Activated T-cell treated with anti-CD3 and anti-CD28 coated beads, Interleukin-2, amount 50 U/mL, for 24 hours (primary cell): Measurements from ENCODE around the gene GJB2.

ENCODE experiments used
- DNase-seq: peaks from one replicate; pipeline ENCODE4 v3.0.0-alpha.2; 2020
- H3K27ac Mint-ChIP-seq: 2 replicates; pipeline ENCODE4 v1.8.0; 2020; ENCODE audit warnings: mild to moderate bottlenecking, mixed read lengths
- H3K27me3 Mint-ChIP-seq: 2 replicates; pipeline ENCODE4 v1.8.0; 2020; ENCODE audit warnings: mixed read lengths
- H3K36me3 Mint-ChIP-seq: 2 replicates; pipeline ENCODE4 v1.8.0; 2020; ENCODE audit warnings: low read depth, mixed read lengths
- H3K4me1 Mint-ChIP-seq: 2 replicates; pipeline ENCODE4 v1.8.0; 2020; ENCODE audit warnings: low read depth, mixed read lengths
- H3K4me3 Mint-ChIP-seq: 2 replicates; pipeline ENCODE4 v1.8.0; 2020; ENCODE audit warnings: mild to moderate bottlenecking, moderate library complexity, mixed read lengths
- H3K9me3 Mint-ChIP-seq: 2 replicates; pipeline ENCODE4 v1.8.0; 2020; ENCODE audit warnings: mixed read lengths

The GJB2 gene

GRCh38 chr13:20144141-20144850 lies 48.4 kb downstream of the GJB2 start:
- H3K36me3 Mint-ChIP-seq, result no peaks in the 10 kb centered on the region
- peaks cover 64% of the 10 kb centered on the region for H3K27me3 Mint-ChIP-seq
- peaks cover 1% of the 10 kb centered on the region for H3K4me1 Mint-ChIP-seq
- H3K27ac Mint-ChIP-seq, result no peak overlapping the region
- H3K9me3 Mint-ChIP-seq, result no peaks in the 10 kb centered on the region
- no peak for DNase-seq
- H3K4me3 Mint-ChIP-seq, result no peak overlapping the region

GRCh38 chr13:20142927-20143480 lies 49.7 kb downstream of the GJB2 start:
- no peak overlapping the region for H3K4me3 Mint-ChIP-seq
- H3K27me3 Mint-ChIP-seq, result peaks cover 60% of the 10 kb centered on the region
- H3K4me1 Mint-ChIP-seq, result peaks cover 1% of the 10 kb centered on the region
- no peak overlapping the region for H3K27ac Mint-ChIP-seq
- no peak for DNase-seq
- H3K36me3 Mint-ChIP-seq, result no peaks in the 10 kb centered on the region
- H3K9me3 Mint-ChIP-seq, result no peaks in the 10 kb centered on the region

GRCh38 chr13:20142023-20142926 lies 50.5 kb downstream of the GJB2 start:
- H3K36me3 Mint-ChIP-seq, result no peaks in the 10 kb centered on the region
- H3K4me3 Mint-ChIP-seq, result no peak overlapping the region
- no peaks in the 10 kb centered on the region for H3K9me3 Mint-ChIP-seq
- peaks cover 1% of the 10 kb centered on the region for H3K4me1 Mint-ChIP-seq
- H3K27ac Mint-ChIP-seq, result no peak overlapping the region
- DNase-seq, result no peak
- peaks cover 60% of the 10 kb centered on the region for H3K27me3 Mint-ChIP-seq

- no peak overlapping the region for H3K4me3 Mint-ChIP-seq
- peaks cover 6% of the 10 kb centered on the region for H3K4me1 Mint-ChIP-seq
- peaks cover 63% of the 10 kb centered on the region for H3K27me3 Mint-ChIP-seq
- no peaks in the 10 kb centered on the region for H3K9me3 Mint-ChIP-seq
- no peak for DNase-seq
- no peaks in the 10 kb centered on the region for H3K36me3 Mint-ChIP-seq
- H3K27ac Mint-ChIP-seq, result no peak overlapping the region
These were observed 51.3 kb downstream of the GJB2 start for GRCh38 chr13:20141238-20142022.

- Mint-ChIP-seq H3K27me3 (peaks cover 65% of the 10 kb centered on the region), H3K4me1 (peaks cover 8% of the 10 kb centered on the region), H3K9me3 (no peaks in the 10 kb centered on the region), H3K4me3 (no peak overlapping the region), H3K27ac (no peak overlapping the region), H3K36me3 (no peaks in the 10 kb centered on the region)
- no peak for DNase-seq
These were observed 52.3 kb downstream of the GJB2 start for GRCh38 chr13:20140487-20140886.

- Mint-ChIP-seq H3K27me3 (peaks cover 64% of the 10 kb centered on the region), H3K4me3 (no peak overlapping the region), H3K36me3 (no peaks in the 10 kb centered on the region), H3K9me3 (no peaks in the 10 kb centered on the region), H3K27ac (no peak overlapping the region), H3K4me1 (peaks cover 8% of the 10 kb centered on the region)
- no peak for DNase-seq
These were observed 54.9 kb downstream of the GJB2 start for GRCh38 chr13:20137875-20138274.
